ENCODE results near the gene SYT2. TPM values are rescaled to one million over a fixed set of nuclear protein-coding genes. Genes with fewer than 3 reads are reported as not detected.
"Not testable (repeated sequence)": the region's sequence is repeated elsewhere in the genome, so short reads cannot be mapped to it uniquely, and the experiment has no call there.

SYT2 gene
- total RNA-seq, 2 donors from 2014 or later = 0.02 TPM; not detected in 1

- H3K27me3 Mint-ChIP-seq (ENCODE audit: low read depth); H3K36me3 Mint-ChIP-seq (ENCODE audit: insufficient read depth in 2 of 2); ATAC-seq (replicated peaks in 1 of 2); H3K4me3 Mint-ChIP-seq; DNase-seq; H3K27ac Mint-ChIP-seq; H3K9me3 Mint-ChIP-seq; H3K4me1 Mint-ChIP-seq (ENCODE audit: low read depth): not testable (repeated sequence)
Measured at GRCh38 chr1:202582350-202582749, 127.9 kb downstream of the SYT2 start.

- Mint-ChIP-seq H3K4me3 (no peak overlapping the region), H3K36me3 (ENCODE audit: insufficient read depth in 2 of 2) (no peaks in the 10 kb centered on the region), H3K9me3 (no peaks in the 10 kb centered on the region), H3K27me3 (ENCODE audit: low read depth) (no peaks in the 10 kb centered on the region), H3K4me1 (ENCODE audit: low read depth) (no peaks in the 10 kb centered on the region), H3K27ac (no peak overlapping the region)
- ATAC-seq (replicated peaks in 1 of 2) (no peak), DNase-seq (no peak)
Measured at GRCh38 chr1:202580619-202581018, 129.6 kb downstream of the SYT2 start.

- H3K27ac Mint-ChIP-seq = no peak overlapping the region
- no peaks in the 10 kb centered on the region for H3K27me3 Mint-ChIP-seq (ENCODE audit: low read depth)
- DNase-seq (no peak), ATAC-seq (replicated peaks in 1 of 2) (no peak)
- no peaks in the 10 kb centered on the region for H3K9me3 Mint-ChIP-seq
- H3K4me1 Mint-ChIP-seq (ENCODE audit: low read depth) = no peaks in the 10 kb centered on the region
- H3K4me3 Mint-ChIP-seq = no peak overlapping the region
- no peaks in the 10 kb centered on the region for H3K36me3 Mint-ChIP-seq (ENCODE audit: insufficient read depth in 2 of 2)
Measured at GRCh38 chr1:202579806-202580205, 130.4 kb downstream of the SYT2 start.

- Mint-ChIP-seq H3K36me3 (ENCODE audit: insufficient read depth in 2 of 2) (no peaks in the 10 kb centered on the region), H3K27ac (no peak overlapping the region), H3K27me3 (ENCODE audit: low read depth) (no peaks in the 10 kb centered on the region), H3K4me1 (ENCODE audit: low read depth) (no peaks in the 10 kb centered on the region), H3K4me3 (no peak overlapping the region), H3K9me3 (no peaks in the 10 kb centered on the region)
- no peak for ATAC-seq (replicated peaks in 1 of 2)
- no peak for DNase-seq
Measured at GRCh38 chr1:202578565-202578964, 131.7 kb downstream of the SYT2 start.

GRCh38 chr1:202578001-202578504 is 132.2 kb downstream of the SYT2 start:
- Mint-ChIP-seq H3K4me3 (no peak overlapping the region), H3K27ac (no peak overlapping the region), H3K36me3 (ENCODE audit: insufficient read depth in 2 of 2) (no peaks in the 10 kb centered on the region), H3K27me3 (ENCODE audit: low read depth) (no peaks in the 10 kb centered on the region), H3K4me1 (ENCODE audit: low read depth) (no peaks in the 10 kb centered on the region), H3K9me3 (no peaks in the 10 kb centered on the region)
- DNase-seq (no peak), ATAC-seq (replicated peaks in 1 of 2) (no peak)

GRCh38 chr1:202577381-202577780 is 132.9 kb downstream of the SYT2 start:
- Mint-ChIP-seq H3K9me3 (no peaks in the 10 kb centered on the region), H3K36me3 (ENCODE audit: insufficient read depth in 2 of 2) (no peaks in the 10 kb centered on the region), H3K27me3 (ENCODE audit: low read depth) (no peaks in the 10 kb centered on the region), H3K4me1 (ENCODE audit: low read depth) (no peaks in the 10 kb centered on the region), H3K27ac (no peak overlapping the region), H3K4me3 (no peak overlapping the region)
- ATAC-seq (replicated peaks in 1 of 2) (no peak), DNase-seq (no peak)

- no peak for DNase-seq
- Mint-ChIP-seq H3K9me3 (no peaks in the 10 kb centered on the region), H3K4me3 (no peak overlapping the region), H3K27ac (no peak overlapping the region), H3K4me1 (ENCODE audit: low read depth) (no peaks in the 10 kb centered on the region), H3K36me3 (ENCODE audit: insufficient read depth in 2 of 2) (no peaks in the 10 kb centered on the region), H3K27me3 (ENCODE audit: low read depth) (no peaks in the 10 kb centered on the region)
- ATAC-seq (replicated peaks in 1 of 2) = no peak
Measured at GRCh38 chr1:202576816-202577215, 133.4 kb downstream of the SYT2 start.

- H3K9me3 Mint-ChIP-seq = no peaks in the 10 kb centered on the region
- DNase-seq = no peak
- no peaks in the 10 kb centered on the region for H3K4me1 Mint-ChIP-seq (ENCODE audit: low read depth)
- H3K4me3 Mint-ChIP-seq = no peak overlapping the region
- H3K27me3 Mint-ChIP-seq (ENCODE audit: low read depth) = no peaks in the 10 kb centered on the region
- no peak for ATAC-seq (replicated peaks in 1 of 2)
- H3K36me3 Mint-ChIP-seq (ENCODE audit: insufficient read depth in 2 of 2) = no peaks in the 10 kb centered on the region
- H3K27ac Mint-ChIP-seq = no peak overlapping the region
Measured at GRCh38 chr1:202575918-202576653, 134.2 kb downstream of the SYT2 start.

GRCh38 chr1:202572867-202573266 is 137.4 kb downstream of the SYT2 start:
- H3K4me1 Mint-ChIP-seq (ENCODE audit: low read depth) = no peaks in the 10 kb centered on the region
- H3K36me3 Mint-ChIP-seq (ENCODE audit: insufficient read depth in 2 of 2) = no peaks in the 10 kb centered on the region
- no peak overlapping the region for H3K27ac Mint-ChIP-seq
- H3K4me3 Mint-ChIP-seq = no peak overlapping the region
- no peaks in the 10 kb centered on the region for H3K27me3 Mint-ChIP-seq (ENCODE audit: low read depth)
- no peaks in the 10 kb centered on the region for H3K9me3 Mint-ChIP-seq
- ATAC-seq (replicated peaks in 1 of 2) (no peak), DNase-seq (no peak)

GRCh38 chr1:202571719-202572339 is 138.4 kb downstream of the SYT2 start:
- no peak overlapping the region for H3K27ac Mint-ChIP-seq
- H3K4me3 Mint-ChIP-seq = no peak overlapping the region
- DNase-seq = peak; percentile 20 to 38
- no peaks in the 10 kb centered on the region for H3K27me3 Mint-ChIP-seq (ENCODE audit: low read depth)
- no peaks in the 10 kb centered on the region for H3K36me3 Mint-ChIP-seq (ENCODE audit: insufficient read depth in 2 of 2)
- H3K9me3 Mint-ChIP-seq = no peaks in the 10 kb centered on the region
- no peak for ATAC-seq (replicated peaks in 1 of 2)
- peaks cover 6% of the 10 kb centered on the region for H3K4me1 Mint-ChIP-seq (ENCODE audit: low read depth)

- no peak for DNase-seq
- H3K27ac Mint-ChIP-seq = no peak overlapping the region
- H3K36me3 Mint-ChIP-seq (ENCODE audit: insufficient read depth in 2 of 2) = no peaks in the 10 kb centered on the region
- no peak overlapping the region for H3K4me3 Mint-ChIP-seq
- peaks cover 11% of the 10 kb centered on the region for H3K4me1 Mint-ChIP-seq (ENCODE audit: low read depth)
- no peaks in the 10 kb centered on the region for H3K27me3 Mint-ChIP-seq (ENCODE audit: low read depth)
- no peak for ATAC-seq (replicated peaks in 1 of 2)
- no peaks in the 10 kb centered on the region for H3K9me3 Mint-ChIP-seq
Measured at GRCh38 chr1:202569393-202570322, 140.6 kb downstream of the SYT2 start.

GRCh38 chr1:202568826-202569225 is 141.4 kb downstream of the SYT2 start:
- no peaks in the 10 kb centered on the region for H3K27me3 Mint-ChIP-seq (ENCODE audit: low read depth)
- peaks cover 11% of the 10 kb centered on the region for H3K4me1 Mint-ChIP-seq (ENCODE audit: low read depth)
- DNase-seq = no peak
- H3K4me3 Mint-ChIP-seq = no peak overlapping the region
- no peak overlapping the region for H3K27ac Mint-ChIP-seq
- H3K36me3 Mint-ChIP-seq (ENCODE audit: insufficient read depth in 2 of 2) = no peaks in the 10 kb centered on the region
- H3K9me3 Mint-ChIP-seq = no peaks in the 10 kb centered on the region
- ATAC-seq (replicated peaks in 1 of 2) = no peak

- H3K36me3 Mint-ChIP-seq (ENCODE audit: insufficient read depth in 2 of 2) = no peaks in the 10 kb centered on the region
- peaks cover 11% of the 10 kb centered on the region for H3K4me1 Mint-ChIP-seq (ENCODE audit: low read depth)
- no peak for DNase-seq
- ATAC-seq (replicated peaks in 1 of 2) = no peak
- no peak overlapping the region for H3K4me3 Mint-ChIP-seq
- H3K27me3 Mint-ChIP-seq (ENCODE audit: low read depth) = no peaks in the 10 kb centered on the region
- no peak overlapping the region for H3K27ac Mint-ChIP-seq
- H3K9me3 Mint-ChIP-seq = no peaks in the 10 kb centered on the region
Measured at GRCh38 chr1:202568410-202568809, 141.8 kb downstream of the SYT2 start.

All from activated T-cell treated with anti-CD3 and anti-CD28 coated beads, Interleukin-2, amount 50 U/mL, for 72 hours (primary cell).